K562 (cell line): ENCODE results near the gene PITRM1.

Experiments
- EGR1 ChIP-seq: fragments of 450-650 bp; conservative IDR thresholded peaks from 2 replicates; pipeline ENCODE4 v1.6.1; 2017; ENCODE audit warnings: mild to moderate bottlenecking
- MAZ ChIP-seq, 2 experiments: fragments of 450-650 bp in 1 of 2; sonication (generic) in 1 of 2; formaldehyde crosslinking; IDR thresholded peaks in 1 of 2; conservative IDR thresholded peaks in 1 of 2; 2 replicates each; pipeline versions ENCODE4 v1.4.0 to v1.5.0; 2020; ENCODE audit warnings: mild to moderate bottlenecking in 1 of 2, missing genetic modification reagents in 1 of 2
- NRF1 ChIP-seq, 2 experiments: fragments of 450-650 bp; IDR thresholded peaks in 1 of 2; conservative IDR thresholded peaks in 1 of 2; 2 replicates each; pipeline ENCODE4 v1.6.1; 2014; ENCODE audit warnings: mild to moderate bottlenecking in 2 of 2
- SMC3 ChIP-seq: conservative IDR thresholded peaks from 2 replicates; pipeline ENCODE4 v1.6.1; 2011; ENCODE audit warnings: low read depth, low read length, improper control_type of control experiment; ENCODE audit not compliant: insufficient read depth
- TARDBP ChIP-seq: fragments of 450-650 bp; IDR thresholded peaks from 2 replicates; pipeline ENCODE4 v1.6.1; 2016
- TEAD1 ChIP-seq, 2 experiments: fragments of 450-650 bp in 1 of 2; sonication (generic) in 1 of 2; formaldehyde crosslinking; IDR thresholded peaks; 2 replicates each; pipeline versions ENCODE4 v1.4.0 to v1.8.0; 2020 to 2022; ENCODE audit warnings: mild to moderate bottlenecking in 2 of 2, missing genetic modification reagents in 1 of 2
- U2AF1 ChIP-seq: fragments of 200-400 bp; formaldehyde crosslinking; optimal IDR thresholded peaks from 2 replicates; pipeline ENCODE3; 2017; ENCODE audit warnings: mild to moderate bottlenecking, low read depth, low read length, moderate library complexity
- ZNF197 ChIP-seq: fragments of 200-800 bp; sonication (Bioruptor generic); IDR thresholded peaks from 2 replicates; pipeline ENCODE4 v1.6.1; 2016; ENCODE audit warnings: low read depth, missing genetic modification characterization, missing compliant biosample characterization
- ZNF274 ChIP-seq: IDR thresholded peaks from 2 replicates; pipeline ENCODE4 v1.6.1; 2011; ENCODE audit warnings: low read depth, mild to moderate bottlenecking, low read length, moderate library complexity, borderline replicate concordance
- ZNF324 ChIP-seq: fragments of 250-450 bp; sonication (Bioruptor Pico); IDR thresholded peaks from 2 replicates; pipeline ENCODE4 v1.4.0; 2020; ENCODE audit warnings: mild to moderate bottlenecking
- TF ChIP-seq, protein P1 (sequence below), 3 experiments: IDR thresholded peaks in 2 of 3; conservative IDR thresholded peaks in 1 of 3; 2 replicates each; pipeline ENCODE4 v1.5.1; 2011 to 2012; ENCODE audit warnings: low read length in 3 of 3, mild to moderate bottlenecking in 3 of 3, control low read depth in 2 of 3, improper control_type of control experiment in 1 of 3, inconsistent platforms in 1 of 3, low read depth in 1 of 3, mixed read lengths in 1 of 3, moderate library complexity in 1 of 3; ENCODE audit not compliant: insufficient read depth in 2 of 3
- TF ChIP-seq, protein P2 (sequence below), 2 experiments: fragments of 150-350 bp in 1 of 2; IDR thresholded peaks; 2 replicates each; pipeline ENCODE4 v1.6.1; 2012 to 2016; ENCODE audit warnings: low read depth in 2 of 2, low read length in 2 of 2, mild to moderate bottlenecking in 1 of 2, moderate library complexity in 1 of 2

- no peak for TF ChIP-seq ZNF274
- TF ChIP-seq ZNF197, result no peak
- no peak for TF ChIP-seq SMC3
- TF ChIP-seq EGR1, result no peak
- TF ChIP-seq NRF1 (conservative IDR thresholded peaks at IDR 0.05 in 1 of 2, IDR thresholded peaks at IDR 0.05 in 1 of 2), result no peak
- TF ChIP-seq, protein P1, sequence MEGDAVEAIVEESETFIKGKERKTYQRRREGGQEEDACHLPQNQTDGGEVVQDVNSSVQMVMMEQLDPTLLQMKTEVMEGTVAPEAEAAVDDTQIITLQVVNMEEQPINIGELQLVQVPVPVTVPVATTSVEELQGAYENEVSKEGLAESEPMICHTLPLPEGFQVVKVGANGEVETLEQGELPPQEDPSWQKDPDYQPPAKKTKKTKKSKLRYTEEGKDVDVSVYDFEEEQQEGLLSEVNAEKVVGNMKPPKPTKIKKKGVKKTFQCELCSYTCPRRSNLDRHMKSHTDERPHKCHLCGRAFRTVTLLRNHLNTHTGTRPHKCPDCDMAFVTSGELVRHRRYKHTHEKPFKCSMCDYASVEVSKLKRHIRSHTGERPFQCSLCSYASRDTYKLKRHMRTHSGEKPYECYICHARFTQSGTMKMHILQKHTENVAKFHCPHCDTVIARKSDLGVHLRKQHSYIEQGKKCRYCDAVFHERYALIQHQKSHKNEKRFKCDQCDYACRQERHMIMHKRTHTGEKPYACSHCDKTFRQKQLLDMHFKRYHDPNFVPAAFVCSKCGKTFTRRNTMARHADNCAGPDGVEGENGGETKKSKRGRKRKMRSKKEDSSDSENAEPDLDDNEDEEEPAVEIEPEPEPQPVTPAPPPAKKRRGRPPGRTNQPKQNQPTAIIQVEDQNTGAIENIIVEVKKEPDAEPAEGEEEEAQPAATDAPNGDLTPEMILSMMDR (IDR thresholded peaks at IDR 0.05 in 2 of 3, conservative IDR thresholded peaks at IDR 0.05 in 1 of 3; ENCODE audit: insufficient read depth in 2 of 3, low read depth in 1 of 3, low read length in 3 of 3), result no peak
- TF ChIP-seq U2AF1, result no peak
- TF ChIP-seq MAZ (CRISPR knock-in tag; conservative IDR thresholded peaks at IDR 0.05 in 1 of 2, IDR thresholded peaks at IDR 0.05 in 1 of 2), result no peak
- TF ChIP-seq, protein P2, sequence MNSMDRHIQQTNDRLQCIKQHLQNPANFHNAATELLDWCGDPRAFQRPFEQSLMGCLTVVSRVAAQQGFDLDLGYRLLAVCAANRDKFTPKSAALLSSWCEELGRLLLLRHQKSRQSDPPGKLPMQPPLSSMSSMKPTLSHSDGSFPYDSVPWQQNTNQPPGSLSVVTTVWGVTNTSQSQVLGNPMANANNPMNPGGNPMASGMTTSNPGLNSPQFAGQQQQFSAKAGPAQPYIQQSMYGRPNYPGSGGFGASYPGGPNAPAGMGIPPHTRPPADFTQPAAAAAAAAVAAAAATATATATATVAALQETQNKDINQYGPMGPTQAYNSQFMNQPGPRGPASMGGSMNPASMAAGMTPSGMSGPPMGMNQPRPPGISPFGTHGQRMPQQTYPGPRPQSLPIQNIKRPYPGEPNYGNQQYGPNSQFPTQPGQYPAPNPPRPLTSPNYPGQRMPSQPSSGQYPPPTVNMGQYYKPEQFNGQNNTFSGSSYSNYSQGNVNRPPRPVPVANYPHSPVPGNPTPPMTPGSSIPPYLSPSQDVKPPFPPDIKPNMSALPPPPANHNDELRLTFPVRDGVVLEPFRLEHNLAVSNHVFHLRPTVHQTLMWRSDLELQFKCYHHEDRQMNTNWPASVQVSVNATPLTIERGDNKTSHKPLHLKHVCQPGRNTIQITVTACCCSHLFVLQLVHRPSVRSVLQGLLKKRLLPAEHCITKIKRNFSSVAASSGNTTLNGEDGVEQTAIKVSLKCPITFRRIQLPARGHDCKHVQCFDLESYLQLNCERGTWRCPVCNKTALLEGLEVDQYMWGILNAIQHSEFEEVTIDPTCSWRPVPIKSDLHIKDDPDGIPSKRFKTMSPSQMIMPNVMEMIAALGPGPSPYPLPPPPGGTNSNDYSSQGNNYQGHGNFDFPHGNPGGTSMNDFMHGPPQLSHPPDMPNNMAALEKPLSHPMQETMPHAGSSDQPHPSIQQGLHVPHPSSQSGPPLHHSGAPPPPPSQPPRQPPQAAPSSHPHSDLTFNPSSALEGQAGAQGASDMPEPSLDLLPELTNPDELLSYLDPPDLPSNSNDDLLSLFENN (IDR thresholded peaks at IDR 0.05; ENCODE audit: low read depth in 2 of 2, low read length in 2 of 2), result no peak
- TF ChIP-seq ZNF324 (CRISPR knock-in tag), result no peak
- TF ChIP-seq TEAD1 (CRISPR knock-in tag; IDR thresholded peaks at IDR 0.05), result no peak
- no peak for TF ChIP-seq TARDBP
Observed at GRCh38 chr10:3124412-3125175, 48.0 kb downstream of the PITRM1 start.
